LNCAP (cell line): ENCODE results near the gene ZFP36L2.

Experiments used
- TF ChIP-seq, protein P1 (sequence below): fragments of 450-650 bp; IDR thresholded peaks from 2 replicates; pipeline ENCODE4 v1.5.1; 2017; ENCODE audit warnings: mild to moderate bottlenecking

The ZFP36L2 gene

DNA sequence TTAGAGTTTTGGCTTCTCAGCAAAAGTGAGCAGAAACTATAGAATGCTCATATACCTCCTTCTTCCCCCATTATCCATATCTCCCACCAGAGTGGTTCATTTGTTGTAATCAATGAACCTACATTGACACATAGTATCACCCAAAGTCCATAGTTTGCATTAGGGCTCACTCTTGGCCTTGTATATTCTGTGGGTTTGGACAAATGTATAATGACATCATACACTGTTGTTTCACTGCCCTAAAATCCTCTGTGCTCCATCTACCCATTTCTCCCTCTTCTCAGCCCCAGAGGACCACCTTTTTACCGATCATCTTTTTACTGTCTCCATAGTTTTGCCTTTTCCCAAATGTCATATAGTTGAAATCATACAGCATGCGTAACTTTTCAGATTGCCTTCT, 24.1 kb downstream of the ZFP36L2 start:
- TF ChIP-seq, protein P1, sequence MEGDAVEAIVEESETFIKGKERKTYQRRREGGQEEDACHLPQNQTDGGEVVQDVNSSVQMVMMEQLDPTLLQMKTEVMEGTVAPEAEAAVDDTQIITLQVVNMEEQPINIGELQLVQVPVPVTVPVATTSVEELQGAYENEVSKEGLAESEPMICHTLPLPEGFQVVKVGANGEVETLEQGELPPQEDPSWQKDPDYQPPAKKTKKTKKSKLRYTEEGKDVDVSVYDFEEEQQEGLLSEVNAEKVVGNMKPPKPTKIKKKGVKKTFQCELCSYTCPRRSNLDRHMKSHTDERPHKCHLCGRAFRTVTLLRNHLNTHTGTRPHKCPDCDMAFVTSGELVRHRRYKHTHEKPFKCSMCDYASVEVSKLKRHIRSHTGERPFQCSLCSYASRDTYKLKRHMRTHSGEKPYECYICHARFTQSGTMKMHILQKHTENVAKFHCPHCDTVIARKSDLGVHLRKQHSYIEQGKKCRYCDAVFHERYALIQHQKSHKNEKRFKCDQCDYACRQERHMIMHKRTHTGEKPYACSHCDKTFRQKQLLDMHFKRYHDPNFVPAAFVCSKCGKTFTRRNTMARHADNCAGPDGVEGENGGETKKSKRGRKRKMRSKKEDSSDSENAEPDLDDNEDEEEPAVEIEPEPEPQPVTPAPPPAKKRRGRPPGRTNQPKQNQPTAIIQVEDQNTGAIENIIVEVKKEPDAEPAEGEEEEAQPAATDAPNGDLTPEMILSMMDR = no peak

DNA sequence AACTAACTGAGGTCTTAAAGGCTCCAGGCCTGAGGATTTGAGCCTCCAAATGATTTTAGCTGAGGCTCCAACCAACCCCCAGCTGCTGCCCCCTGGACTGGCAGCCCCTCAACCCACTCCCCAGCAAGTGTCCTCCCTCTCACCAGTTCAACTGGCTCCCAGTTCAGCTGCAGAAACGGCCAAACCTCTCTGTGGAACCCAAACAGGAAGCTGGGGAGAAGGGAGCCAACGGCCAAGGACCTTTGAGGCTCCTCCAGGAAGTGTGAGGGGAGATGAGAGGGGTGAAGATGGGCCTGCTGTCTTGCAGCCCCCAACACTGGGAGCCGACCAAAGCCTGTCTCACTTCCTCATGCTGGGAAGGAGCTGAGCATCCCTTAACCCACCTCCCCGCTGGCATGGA, 24.9 kb downstream of the ZFP36L2 start:
- TF ChIP-seq, protein P1 = no peak

DNA sequence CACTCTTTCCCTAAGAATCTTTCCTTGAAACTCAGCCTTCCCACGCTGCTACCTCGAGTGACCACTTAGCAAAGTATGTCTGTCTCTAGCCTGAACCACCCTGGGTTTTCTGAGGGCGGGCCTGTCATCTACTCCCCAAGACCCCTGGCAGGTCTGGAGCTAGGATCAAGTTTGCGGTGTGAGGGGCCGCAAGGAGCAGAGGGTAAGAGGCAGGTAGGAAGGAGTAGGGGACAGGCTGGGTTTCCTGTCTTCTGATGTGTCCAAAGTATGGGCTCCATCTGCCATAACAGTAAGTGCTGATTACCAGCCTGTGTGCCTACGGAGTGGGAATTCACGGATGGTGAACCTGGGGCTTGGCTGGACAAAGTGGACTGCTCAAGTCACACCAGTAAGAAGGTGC, 25.4 kb downstream of the ZFP36L2 start:
- TF ChIP-seq, protein P1 = no peak

DNA sequence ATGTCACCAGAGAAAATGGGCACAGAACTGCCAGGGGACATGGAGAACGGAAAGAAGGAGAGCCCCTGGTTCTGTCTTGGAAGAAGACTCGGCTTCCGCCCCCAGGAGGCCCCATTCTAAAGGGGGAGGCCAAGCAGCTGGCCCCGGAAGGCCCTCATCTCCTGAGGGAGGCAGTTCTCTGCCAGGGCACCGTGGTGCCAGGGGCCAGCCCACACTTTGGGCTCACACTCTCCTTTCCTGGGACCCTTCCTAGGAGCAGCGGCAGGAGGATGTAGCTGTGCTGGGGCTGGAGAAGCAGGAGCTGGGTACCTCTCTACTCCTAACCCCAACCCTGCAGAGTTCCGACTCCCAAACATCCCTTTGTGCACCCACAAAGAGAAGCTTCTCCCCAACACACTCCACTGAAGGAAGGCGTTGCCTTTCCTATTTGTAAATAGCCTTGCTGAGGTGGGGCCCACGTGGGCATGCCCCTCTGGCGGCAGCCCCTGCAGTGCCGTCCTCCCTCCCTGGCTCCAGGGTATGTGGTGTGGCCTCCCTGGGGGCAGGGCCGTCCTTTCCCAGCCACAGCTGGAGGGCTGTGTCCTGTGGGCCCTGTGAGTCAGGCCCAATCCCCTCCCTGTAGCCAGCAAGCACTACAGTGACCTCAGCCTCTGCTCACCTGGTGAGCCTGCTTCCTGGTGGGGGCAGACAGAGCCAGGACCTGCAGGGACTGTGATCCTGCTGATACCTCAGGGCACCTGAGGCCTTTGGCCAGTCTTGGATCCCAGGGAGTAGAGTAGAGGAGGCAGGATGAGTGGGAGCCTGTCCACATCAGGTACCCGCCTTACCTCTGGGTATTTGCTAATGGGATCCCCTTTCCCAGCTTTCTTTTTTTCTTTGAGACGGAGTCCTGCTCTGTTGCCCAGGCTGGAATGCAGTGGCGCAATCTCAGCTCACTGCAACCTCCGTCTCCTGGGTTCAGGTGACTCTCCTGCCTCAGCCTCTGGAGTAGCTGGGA, 26.6 kb downstream of the ZFP36L2 start:
- TF ChIP-seq, protein P1 = no peak

DNA sequence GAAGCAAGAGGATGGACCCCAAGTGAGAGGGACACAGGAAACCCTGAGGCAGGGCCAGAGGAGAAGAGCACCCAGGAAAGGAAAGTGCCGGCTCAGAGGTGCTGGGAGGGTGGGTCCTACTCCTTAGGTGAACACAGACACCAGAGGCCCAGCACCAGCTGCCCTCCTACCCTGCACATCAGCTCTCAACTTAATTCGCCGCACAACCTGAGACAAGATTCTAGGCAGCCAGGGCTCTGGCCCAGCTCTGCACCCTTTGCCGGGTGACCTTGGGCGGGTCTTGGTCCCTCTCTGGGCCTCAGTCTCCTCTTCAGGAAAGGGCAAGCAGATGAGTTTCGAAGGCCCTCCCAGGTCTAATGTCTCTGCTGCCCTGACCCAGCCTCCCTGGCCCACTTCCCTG, 28.1 kb downstream of the ZFP36L2 start:
- TF ChIP-seq, protein P1 = no peak

DNA sequence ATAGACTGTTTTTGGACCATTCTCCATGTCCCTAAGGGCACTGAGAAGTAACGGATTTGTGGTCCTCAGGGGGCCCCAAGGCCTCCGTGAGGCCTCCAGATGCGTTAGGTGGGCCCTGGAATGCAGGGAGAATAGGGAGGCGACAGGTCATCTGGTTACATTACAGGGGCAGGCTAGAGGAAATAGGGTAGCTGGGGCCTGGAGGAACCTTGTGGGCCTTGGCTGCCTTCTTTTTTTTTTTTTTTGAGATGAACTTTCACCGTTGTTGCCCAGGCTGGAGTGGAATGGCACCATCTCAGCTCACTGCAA, 28.9 kb downstream of the ZFP36L2 start:
- TF ChIP-seq, protein P1 = no peak

DNA sequence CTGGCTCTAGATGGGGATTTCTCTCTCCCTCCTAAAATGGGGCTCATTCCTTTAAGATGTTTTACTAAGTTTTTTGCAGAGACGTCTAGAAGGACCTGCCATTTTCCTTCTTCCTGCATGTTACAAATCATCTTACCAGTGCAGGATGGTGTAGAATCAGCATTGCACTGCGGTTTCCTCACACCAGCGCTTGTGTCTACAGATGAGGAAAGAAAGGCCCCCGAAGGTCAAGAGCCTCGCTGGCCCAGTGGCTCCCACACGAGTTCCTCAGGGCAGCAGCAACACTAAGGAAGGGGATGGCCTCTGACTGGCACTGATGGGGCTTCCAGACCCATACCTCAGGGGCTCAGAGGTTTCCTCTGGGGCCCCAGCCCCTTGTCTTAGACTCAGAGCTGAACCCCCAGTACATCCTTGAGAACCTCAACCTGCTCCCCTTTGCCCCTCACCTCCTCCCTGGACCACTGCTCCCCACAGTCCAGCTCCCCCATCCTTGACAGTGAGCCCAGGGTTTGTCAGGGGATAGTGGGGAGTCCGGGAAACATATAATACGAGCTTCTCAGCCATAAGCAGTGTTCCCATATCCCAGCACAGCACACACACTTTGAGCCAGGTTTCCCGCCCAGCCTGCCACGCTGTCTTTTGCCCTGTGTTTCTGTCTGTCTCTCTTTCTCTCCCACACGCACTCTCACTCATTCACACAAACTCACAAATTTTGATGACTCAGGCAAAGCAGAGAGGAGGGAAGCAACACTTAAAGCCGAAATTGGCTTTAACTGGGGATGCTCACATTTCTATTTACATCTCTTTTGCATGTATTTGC, 29.4 kb downstream of the ZFP36L2 start:
- TF ChIP-seq, protein P1 = no peak
